SU-DHL-6 (cell line): ENCODE results near the gene TMEM106C.

ENCODE experiments used
- H2AFZ ChIP-seq: fragments of 200-600 bp; sonication (generic); 2 replicates; pipeline ENCODE4 v1.6.1; 2014; ENCODE audit warnings: low read depth, mild to moderate bottlenecking, moderate library complexity, mixed read lengths, antibody characterized with exemption, low read length; ENCODE audit not compliant: severe bottlenecking
- H3F3A ChIP-seq: fragments of 200-600 bp; shearing (Covaris generic); 2 replicates; pipeline ENCODE4 v1.6.0; 2016; ENCODE audit warnings: antibody characterized with exemption, mild to moderate bottlenecking; ENCODE audit not compliant: insufficient read depth
- H3K27ac ChIP-seq: fragments of 200-600 bp; sonication (generic); 2 replicates; pipeline ENCODE4 v1.5.1; 2016; ENCODE audit warnings: low read depth, mild to moderate bottlenecking, low read length, moderate library complexity, mixed read lengths
- H3K27me3 ChIP-seq: fragments of 200-600 bp; sonication (generic), shearing (Covaris generic); 2 replicates; pipeline ENCODE4 v1.6.0; 2014; ENCODE audit warnings: mild to moderate bottlenecking, low read length
- H3K36me3 ChIP-seq: fragments of 200-600 bp; sonication (generic); 2 replicates; pipeline ENCODE4 v1.6.1; 2014; ENCODE audit warnings: mild to moderate bottlenecking, low read length, mixed read lengths
- H3K4me2 ChIP-seq: fragments of 300-600, 200-600 bp; shearing (Covaris generic), sonication (generic); 2 replicates; pipeline ENCODE4 v1.6.0; 2014; ENCODE audit warnings: low read length, low read depth, mild to moderate bottlenecking; ENCODE audit not compliant: poor library complexity, severe bottlenecking
- H3K4me3 ChIP-seq: fragments of 200-600 bp; sonication (generic); 2 replicates; pipeline ENCODE4 v1.5.1; 2014; ENCODE audit warnings: antibody characterized with exemption, low read length, mild to moderate bottlenecking, mixed read lengths; ENCODE audit not compliant: insufficient read depth, poor library complexity, severe bottlenecking
- H3K79me2 ChIP-seq: fragments of 200-600 bp; sonication (generic); 2 replicates; pipeline ENCODE4 v1.6.1; 2014; ENCODE audit warnings: mild to moderate bottlenecking, low read length, moderate library complexity; ENCODE audit not compliant: insufficient read depth
- H3K9ac ChIP-seq: fragments of 200-600 bp; sonication (generic); 2 replicates; pipeline ENCODE4 v1.7.0; 2014; ENCODE audit warnings: mild to moderate bottlenecking, low read length
- H3K9me2 ChIP-seq: fragments of 200-600 bp; sonication (generic); replicated peaks from 2 replicates; pipeline ENCODE4 v1.6.1; 2014; ENCODE audit warnings: low read length; ENCODE audit not compliant: insufficient read depth
- H3K9me3 ChIP-seq: fragments of 200-600 bp; sonication (generic); 2 replicates; pipeline ENCODE4 v1.6.1; 2014; ENCODE audit warnings: low read length, mixed read lengths; ENCODE audit not compliant: insufficient read depth
- H4K20me1 ChIP-seq: fragments of 200-600 bp; sonication (generic); 2 replicates; pipeline ENCODE4 v1.6.1; 2014; ENCODE audit warnings: low read depth, mild to moderate bottlenecking, antibody characterized with exemption, low read length, moderate library complexity, mixed read lengths
- CTCF ChIP-seq: fragments of 200-600 bp; sonication (generic); IDR thresholded peaks from one replicate; pipeline ENCODE4 v1.5.1; 2017; ENCODE audit warnings: antibody characterized with exemption, mild to moderate bottlenecking, low read length, moderate library complexity; ENCODE audit not compliant: insufficient read depth, poor library complexity, severe bottlenecking
- EZH2phosphoT487 ChIP-seq: fragments of 200-600 bp; sonication (generic), shearing (Covaris generic); conservative IDR thresholded peaks from 2 replicates; pipeline ENCODE4 v1.6.1; 2018; ENCODE audit warnings: mild to moderate bottlenecking, antibody characterized with exemption, low read length, moderate library complexity, mixed read lengths

TMEM106C gene

GRCh38 chr12:47964106-47964728 is 821 bp downstream of the TMEM106C start:
- peak overlapping the region; percentile 90 for H2AFZ ChIP-seq
- peaks cover under 1% of the 10 kb centered on the region; the same call in 1 of the 2 replicates for H3F3A ChIP-seq
- no peak for TF ChIP-seq CTCF
- TF ChIP-seq EZH2phosphoT487, result no peak
- H4K20me1 ChIP-seq, result no peaks in the 10 kb centered on the region
- H3K4me3 ChIP-seq, result peak overlapping the region; percentile 87
- H3K27me3 ChIP-seq, result no peaks in the 10 kb centered on the region
- no peaks in the 10 kb centered on the region for H3K9me2 ChIP-seq
- H3K27ac ChIP-seq, result peak overlapping the region; percentile 59
- no peaks in the 10 kb centered on the region for H3K9me3 ChIP-seq
- peak overlapping the region; percentile 92 for H3K4me2 ChIP-seq
- H3K9ac ChIP-seq, result peak overlapping the region; percentile 92
- H3K36me3 ChIP-seq, result peaks cover 37% of the 10 kb centered on the region
- peaks cover 15% of the 10 kb centered on the region for H3K79me2 ChIP-seq

- Histone ChIP-seq H3K9ac (no peak overlapping the region), H2AFZ (no peak overlapping the region), H4K20me1 (no peaks in the 10 kb centered on the region), H3K79me2 (peaks cover 15% of the 10 kb centered on the region), H3K9me3 (no peaks in the 10 kb centered on the region), H3F3A (peaks cover 7% of the 10 kb centered on the region; the same call in 1 of the 2 replicates), H3K4me2 (peak overlapping the region; percentile 92), H3K36me3 (peaks cover 41% of the 10 kb centered on the region), H3K4me3 (no peak overlapping the region), H3K9me2 (no peaks in the 10 kb centered on the region), H3K27me3 (no peaks in the 10 kb centered on the region), H3K27ac (no peak overlapping the region)
- no peak for TF ChIP-seq CTCF
- TF ChIP-seq EZH2phosphoT487, result no peak
Measured at GRCh38 chr12:47965581-47965980, 2.2 kb downstream of the TMEM106C start.

GRCh38 chr12:47967461-47968321 is 4.3 kb downstream of the TMEM106C start:
- Histone ChIP-seq H3K4me2 (no peak overlapping the region), H3K27ac (no peak overlapping the region), H3K79me2 (peaks cover 15% of the 10 kb centered on the region), H3K27me3 (no peaks in the 10 kb centered on the region), H3K9me2 (no peaks in the 10 kb centered on the region), H3K9me3 (no peaks in the 10 kb centered on the region), H2AFZ (no peak overlapping the region), H3F3A (peaks cover 7% of the 10 kb centered on the region; the same call in 1 of the 2 replicates), H4K20me1 (no peaks in the 10 kb centered on the region), H3K9ac (no peak overlapping the region), H3K4me3 (no peak overlapping the region), H3K36me3 (peaks cover 41% of the 10 kb centered on the region)
- TF ChIP-seq CTCF, result no peak
- TF ChIP-seq EZH2phosphoT487, result no peak
